Fibroblast of lung (primary cell): ENCODE results near the gene FRMD4A.

ENCODE experiments used
- CTCF ChIP-seq, 2 donors: IDR thresholded peaks in 1 of 2; conservative IDR thresholded peaks in 1 of 2; 1 replicate in 1 of 2; 2 replicates in 1 of 2; pipeline ENCODE4 v1.5.1; 2011 to 2012; ENCODE audit warnings: low read length in 2 of 2, control low read depth in 1 of 2, inconsistent platforms in 1 of 2, low read depth in 1 of 2, mild to moderate bottlenecking in 1 of 2
- EZH2 ChIP-seq: IDR thresholded peaks from 2 replicates; pipeline ENCODE4 v1.5.1; 2012; ENCODE audit warnings: low read length, control low read depth, mild to moderate bottlenecking; ENCODE audit errors: missing control alignments

- TF ChIP-seq CTCF (conservative IDR thresholded peaks at IDR 0.05 in 1 of 2, IDR thresholded peaks at IDR 0.05 in 1 of 2; ENCODE audit: low read depth in 1 of 2, low read length in 2 of 2) (no peak), EZH2 (no peak)
These were observed 30.2 kb upstream of the FRMD4A start for GRCh38 chr10:14360961-14361360.
